ENCODE data around the gene HEY2.
A peak's percentile ranks its signal among the peaks of the same experiment; 100 is the strongest.
"Not testable (repeated sequence)": the region's sequence is repeated elsewhere in the genome, so short reads cannot be mapped to it uniquely, and the experiment has no call there.

HEY2 gene

DNA sequence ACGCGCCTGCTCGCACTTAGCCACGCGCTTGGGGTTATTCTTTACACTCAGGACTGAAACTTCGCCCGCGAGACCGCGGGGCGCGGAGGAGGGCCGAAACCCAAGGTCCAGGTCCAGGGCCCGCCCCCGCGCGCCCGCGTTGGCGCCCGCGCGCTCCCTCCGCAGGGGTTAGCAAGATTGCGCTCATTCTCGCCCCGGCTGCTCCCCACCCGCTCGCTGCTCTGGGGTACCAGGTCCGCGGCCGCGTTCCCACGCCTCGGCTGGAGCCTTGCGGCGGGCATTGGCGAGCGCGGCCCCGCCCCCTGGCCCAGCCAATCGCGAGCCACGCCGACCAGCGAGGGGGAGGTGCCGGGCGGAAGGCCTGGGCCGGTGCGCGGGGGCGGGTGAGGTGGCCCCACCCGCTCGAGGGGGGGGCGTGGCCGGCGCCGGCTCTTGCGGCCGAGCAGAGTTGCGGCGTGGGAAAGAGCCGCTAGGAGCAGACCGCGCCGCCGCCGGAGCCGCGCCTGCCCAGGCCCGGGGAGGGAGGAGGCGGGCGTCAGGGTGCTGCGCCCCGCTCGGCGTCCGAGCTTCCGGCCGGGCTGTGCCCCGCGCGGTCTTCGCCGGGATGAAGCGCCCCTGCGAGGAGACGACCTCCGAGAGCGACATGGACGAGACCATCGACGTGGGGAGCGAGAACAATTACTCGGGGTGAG, at the start of gene HEY2:
Gene HEY2 (plus strand): TSS at position 460 of the 692 bp plus-strand sequence. CDS start 145 bp downstream, at position 605.
- no peaks in the 10 kb centered on the region for H4K20me1 ChIP-seq (ENCODE audit: insufficient read depth, low read length)
- peak within 1 kb of the TSS; percentile 94 for H3K9ac ChIP-seq (ENCODE audit: low read length)
- H3K27me3 ChIP-seq (replicated peaks; ENCODE audit: insufficient read depth, low read length): no peaks in the 10 kb centered on the region
- peaks cover 42% of the 10 kb centered on the region for H3F3A ChIP-seq (ENCODE audit: insufficient read depth, low read length)
- peak within 1 kb of the TSS; percentile 94 for H3K27ac ChIP-seq (ENCODE audit: low read length)
- no peaks in the 10 kb centered on the region for H3K9me3 ChIP-seq (replicated peaks; ENCODE audit: insufficient read depth, low read length)
- peak; percentile 95 for DNase-seq
- TF ChIP-seq, protein P1, sequence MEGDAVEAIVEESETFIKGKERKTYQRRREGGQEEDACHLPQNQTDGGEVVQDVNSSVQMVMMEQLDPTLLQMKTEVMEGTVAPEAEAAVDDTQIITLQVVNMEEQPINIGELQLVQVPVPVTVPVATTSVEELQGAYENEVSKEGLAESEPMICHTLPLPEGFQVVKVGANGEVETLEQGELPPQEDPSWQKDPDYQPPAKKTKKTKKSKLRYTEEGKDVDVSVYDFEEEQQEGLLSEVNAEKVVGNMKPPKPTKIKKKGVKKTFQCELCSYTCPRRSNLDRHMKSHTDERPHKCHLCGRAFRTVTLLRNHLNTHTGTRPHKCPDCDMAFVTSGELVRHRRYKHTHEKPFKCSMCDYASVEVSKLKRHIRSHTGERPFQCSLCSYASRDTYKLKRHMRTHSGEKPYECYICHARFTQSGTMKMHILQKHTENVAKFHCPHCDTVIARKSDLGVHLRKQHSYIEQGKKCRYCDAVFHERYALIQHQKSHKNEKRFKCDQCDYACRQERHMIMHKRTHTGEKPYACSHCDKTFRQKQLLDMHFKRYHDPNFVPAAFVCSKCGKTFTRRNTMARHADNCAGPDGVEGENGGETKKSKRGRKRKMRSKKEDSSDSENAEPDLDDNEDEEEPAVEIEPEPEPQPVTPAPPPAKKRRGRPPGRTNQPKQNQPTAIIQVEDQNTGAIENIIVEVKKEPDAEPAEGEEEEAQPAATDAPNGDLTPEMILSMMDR (IDR thresholded peaks at IDR 0.05; ENCODE audit: low read length): no peak
- TF ChIP-seq EZH2phosphoT487 (IDR thresholded peaks at IDR 0.05; ENCODE audit: low read length) (no peak), EZH2 (optimal IDR thresholded peaks at IDR 0.05; ENCODE audit: low read depth, low read length) (no peak)
- no peaks in the 10 kb centered on the region for H3K79me2 ChIP-seq (ENCODE audit: low read length)
- H3K4me3 ChIP-seq (ENCODE audit: low read length): peak within 1 kb of the TSS; percentile 90
- no peaks in the 10 kb centered on the region for H3K9me2 ChIP-seq (replicated peaks; ENCODE audit: insufficient read depth, low read length)
- no peaks in the 10 kb centered on the region for H3K36me3 ChIP-seq (replicated peaks; ENCODE audit: insufficient read depth, low read length)
- peak within 1 kb of the TSS; percentile 89 for H3K4me2 ChIP-seq (ENCODE audit: low read depth, low read length)
- peak within 1 kb of the TSS; percentile 88 for H2AFZ ChIP-seq (ENCODE audit: low read length)
- peaks cover 6% of the 10 kb centered on the region; the same call in 1 of the 2 replicates for H3K4me1 ChIP-seq (ENCODE audit: low read length)

DNA sequence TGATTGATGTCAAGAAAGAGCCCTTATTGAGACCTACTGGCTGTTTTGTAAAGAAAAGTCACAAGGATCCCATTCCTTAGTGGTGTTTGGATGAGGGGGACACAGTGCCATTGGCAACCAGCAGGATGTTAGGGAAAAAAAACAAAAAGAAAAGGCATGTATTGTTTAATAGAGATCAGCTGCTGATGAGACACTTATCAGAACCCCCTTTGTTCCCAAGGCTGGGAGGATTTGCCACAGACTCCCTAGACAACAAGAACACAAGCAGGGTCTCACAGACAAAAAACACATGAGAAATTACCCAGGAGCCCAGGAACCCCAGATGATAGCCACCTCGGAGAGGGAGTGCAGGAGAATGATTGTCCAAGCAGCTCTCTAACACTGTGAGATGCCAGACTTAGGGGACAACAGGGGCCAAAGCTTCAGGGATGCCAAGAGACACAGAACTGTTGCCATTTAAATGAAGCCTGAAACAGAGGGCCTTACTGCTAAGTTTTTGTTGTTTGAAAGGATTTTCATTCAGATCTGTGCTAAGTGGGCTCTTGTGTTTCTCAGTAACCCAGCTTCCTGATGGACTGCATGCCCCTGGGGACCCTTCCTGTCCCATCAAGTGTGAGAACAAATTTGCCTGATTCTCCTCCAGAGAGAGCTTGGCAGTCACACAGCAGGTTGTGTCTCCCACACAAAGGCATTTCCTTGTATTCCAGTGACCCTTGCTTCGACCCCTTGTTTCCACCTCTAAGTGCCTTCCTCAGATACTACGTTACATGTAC, 48.7 kb upstream of the HEY2 start:
- Histone ChIP-seq H3K9ac (ENCODE audit: low read length) (no peak overlapping the region), H3F3A (ENCODE audit: insufficient read depth, low read length) (no peaks in the 10 kb centered on the region), H3K27me3 (replicated peaks; ENCODE audit: insufficient read depth, low read length) (no peaks in the 10 kb centered on the region), H3K4me1 (ENCODE audit: low read length) (no peaks in the 10 kb centered on the region), H3K4me3 (ENCODE audit: low read length) (no peak overlapping the region), H3K9me2 (replicated peaks; ENCODE audit: insufficient read depth, low read length) (no peaks in the 10 kb centered on the region), H4K20me1 (ENCODE audit: insufficient read depth, low read length) (no peaks in the 10 kb centered on the region), H3K27ac (ENCODE audit: low read length) (no peak overlapping the region), H3K9me3 (replicated peaks; ENCODE audit: insufficient read depth, low read length) (no peaks in the 10 kb centered on the region), H3K36me3 (replicated peaks; ENCODE audit: insufficient read depth, low read length) (no peaks in the 10 kb centered on the region), H3K79me2 (ENCODE audit: low read length) (no peaks in the 10 kb centered on the region), H2AFZ (ENCODE audit: low read length) (no peak overlapping the region), H3K4me2 (ENCODE audit: low read depth, low read length) (no peak overlapping the region)
- no peak for DNase-seq
- TF ChIP-seq EZH2phosphoT487 (IDR thresholded peaks at IDR 0.05; ENCODE audit: low read length): no peak
- no peak for TF ChIP-seq EZH2 (optimal IDR thresholded peaks at IDR 0.05; ENCODE audit: low read depth, low read length)
- TF ChIP-seq, protein P1 (IDR thresholded peaks at IDR 0.05; ENCODE audit: low read length): no peak

DNA sequence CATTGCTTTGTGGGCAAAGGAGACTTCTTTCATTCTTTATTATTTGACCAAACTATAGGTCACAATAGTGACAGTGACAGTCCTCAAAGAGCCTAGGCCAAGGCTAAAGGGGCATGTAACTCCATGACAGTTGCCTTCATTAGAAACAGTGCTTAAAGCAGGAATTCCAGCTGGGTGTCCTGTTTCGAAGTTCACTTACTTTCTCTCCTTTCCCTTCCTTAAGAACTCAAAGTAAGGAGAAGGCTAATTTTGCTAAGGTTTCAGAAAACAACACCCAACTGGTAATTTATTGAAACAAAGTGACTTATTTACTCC, 48.1 kb upstream of the HEY2 start:
- Histone ChIP-seq H3K79me2 (ENCODE audit: low read length) (no peaks in the 10 kb centered on the region), H3K9ac (ENCODE audit: low read length) (no peak overlapping the region), H3K4me3 (ENCODE audit: low read length) (no peak overlapping the region), H3K27me3 (replicated peaks; ENCODE audit: insufficient read depth, low read length) (no peaks in the 10 kb centered on the region), H4K20me1 (ENCODE audit: insufficient read depth, low read length) (no peaks in the 10 kb centered on the region), H2AFZ (ENCODE audit: low read length) (no peak overlapping the region), H3K9me3 (replicated peaks; ENCODE audit: insufficient read depth, low read length) (no peaks in the 10 kb centered on the region), H3K9me2 (replicated peaks; ENCODE audit: insufficient read depth, low read length) (no peaks in the 10 kb centered on the region), H3K4me2 (ENCODE audit: low read depth, low read length) (no peak overlapping the region), H3K36me3 (replicated peaks; ENCODE audit: insufficient read depth, low read length) (no peaks in the 10 kb centered on the region), H3F3A (ENCODE audit: insufficient read depth, low read length) (no peaks in the 10 kb centered on the region), H3K27ac (ENCODE audit: low read length) (no peak overlapping the region), H3K4me1 (ENCODE audit: low read length) (no peaks in the 10 kb centered on the region)
- no peak for DNase-seq
- TF ChIP-seq EZH2 (optimal IDR thresholded peaks at IDR 0.05; ENCODE audit: low read depth, low read length): no peak
- TF ChIP-seq, protein P1 (IDR thresholded peaks at IDR 0.05; ENCODE audit: low read length): no peak
- no peak for TF ChIP-seq EZH2phosphoT487 (IDR thresholded peaks at IDR 0.05; ENCODE audit: low read length)

DNA sequence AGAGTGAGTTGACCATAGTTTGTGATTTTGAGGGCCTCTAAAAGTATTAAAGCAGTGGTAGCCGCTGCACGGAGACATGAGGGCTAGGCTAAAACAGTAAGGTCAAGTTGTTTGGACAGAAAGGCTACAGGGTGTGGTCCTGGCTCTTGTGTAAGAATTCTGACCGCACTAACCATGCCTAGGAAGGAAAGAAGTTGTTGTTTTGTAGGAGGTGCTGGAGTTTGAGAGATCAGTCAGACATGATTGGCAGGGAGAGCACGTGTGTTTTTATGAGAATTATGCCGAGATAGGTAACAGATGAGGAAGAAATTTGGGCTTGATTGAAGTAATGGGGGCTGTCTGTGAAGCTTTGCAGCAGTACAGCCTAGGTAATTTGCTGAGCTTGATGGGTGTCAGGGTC, 45.5 kb upstream of the HEY2 start:
- not testable (repeated sequence) for DNase-seq; H3K9me2 ChIP-seq (replicated peaks; ENCODE audit: insufficient read depth, low read length); H2AFZ ChIP-seq (ENCODE audit: low read length); H3K9me3 ChIP-seq (replicated peaks; ENCODE audit: insufficient read depth, low read length); H3F3A ChIP-seq (ENCODE audit: insufficient read depth, low read length); H3K79me2 ChIP-seq (ENCODE audit: low read length); H4K20me1 ChIP-seq (ENCODE audit: insufficient read depth, low read length); H3K4me1 ChIP-seq (ENCODE audit: low read length); H3K27ac ChIP-seq (ENCODE audit: low read length); H3K36me3 ChIP-seq (replicated peaks; ENCODE audit: insufficient read depth, low read length); H3K27me3 ChIP-seq (replicated peaks; ENCODE audit: insufficient read depth, low read length); H3K4me3 ChIP-seq (ENCODE audit: low read length); H3K4me2 ChIP-seq (ENCODE audit: low read depth, low read length); H3K9ac ChIP-seq (ENCODE audit: low read length)
